Activated naive CD8-positive, alpha-beta T cell treated with anti-CD3 and anti-CD28 coated beads for 36 hours (primary cell): ENCODE measurements around the gene STMN3. TPM values are rescaled to one million over a fixed set of nuclear protein-coding genes. Genes with fewer than 3 reads are reported as not detected.
"Not testable (repeated sequence)": the region's sequence is repeated elsewhere in the genome, so short reads cannot be mapped to it uniquely, and the experiment has no call there.

Source experiments
- DNase-seq: peaks from one replicate; pipeline ENCODE4 v3.0.0; 2021
- H3K27ac Mint-ChIP-seq: one replicate; pipeline ENCODE4 v1.8.0; 2022; ENCODE audit warnings: mild to moderate bottlenecking, moderate library complexity, mixed read lengths
- H3K27me3 Mint-ChIP-seq: one replicate; pipeline ENCODE4 v1.8.0; 2022; ENCODE audit warnings: mild to moderate bottlenecking, mixed read lengths
- H3K36me3 Mint-ChIP-seq: one replicate; pipeline ENCODE4 v1.8.0; 2021; ENCODE audit warnings: mild to moderate bottlenecking, mixed read lengths
- H3K4me1 Mint-ChIP-seq: one replicate; pipeline ENCODE4 v1.8.0; 2021; ENCODE audit warnings: mixed read lengths
- H3K4me3 Mint-ChIP-seq: one replicate; pipeline ENCODE4 v1.8.0; 2022; ENCODE audit warnings: mild to moderate bottlenecking, moderate library complexity, mixed read lengths
- H3K9me3 Mint-ChIP-seq: one replicate; pipeline ENCODE4 v1.8.0; 2022; ENCODE audit warnings: mixed read lengths
- total RNA-seq, 2 experiments: library from RNA; stranded (reverse); gene quantifications; one replicate each; pipeline ENCODE4 v1.2.3, GENCODE V29; 2021

STMN3 gene
- total RNA-seq, 2 experiments from 2014 or later, result 10.2 to 11.7 TPM

DNA sequence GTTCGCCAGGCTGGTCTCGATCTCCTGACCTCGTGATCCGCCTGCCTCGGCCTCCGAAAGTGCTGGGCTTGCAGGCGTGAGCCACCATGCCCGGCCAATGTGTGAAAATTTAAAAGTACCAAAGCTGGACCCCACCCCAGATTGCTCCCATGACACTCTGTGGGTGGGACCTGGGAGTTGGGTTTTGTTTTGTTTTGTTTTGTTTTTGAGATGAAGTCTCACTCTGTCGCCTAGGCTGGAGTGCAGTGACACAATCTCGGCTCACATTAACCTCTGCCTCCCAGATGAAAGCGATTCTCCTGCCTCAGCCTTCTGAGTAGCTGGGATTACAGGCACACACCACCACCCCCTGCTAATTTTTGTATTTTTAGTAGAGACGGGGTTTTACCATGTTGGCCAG is 18.5 kb upstream of the STMN3 start:
- H3K27me3 Mint-ChIP-seq, DNase-seq, H3K9me3 Mint-ChIP-seq, H3K27ac Mint-ChIP-seq, H3K4me3 Mint-ChIP-seq, H3K4me1 Mint-ChIP-seq: not testable (repeated sequence)
- peaks cover 12% of the 10 kb centered on the region for H3K36me3 Mint-ChIP-seq

DNA sequence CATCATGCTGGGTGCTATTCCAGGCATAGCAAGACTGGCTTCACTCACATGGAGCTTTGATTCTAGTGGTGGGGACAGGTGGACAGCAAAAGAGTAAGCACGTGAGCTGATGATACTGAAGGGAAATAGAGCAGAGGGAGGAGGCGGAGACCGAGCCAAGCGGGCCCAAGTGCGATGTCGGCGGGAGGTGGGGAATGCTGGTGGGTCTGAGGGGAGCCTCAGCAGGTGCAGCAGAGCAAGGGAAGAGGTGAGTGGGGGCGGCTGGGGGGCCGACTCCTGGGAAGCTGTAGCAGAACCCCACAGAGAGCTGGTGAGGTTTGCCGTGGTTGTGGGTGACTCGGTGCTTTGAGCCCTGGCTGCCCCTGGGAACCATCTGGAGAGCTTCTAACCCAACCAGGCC is 15.1 kb upstream of the STMN3 start:
- Mint-ChIP-seq H3K9me3 (no peaks in the 10 kb centered on the region), H3K36me3 (peaks cover 12% of the 10 kb centered on the region), H3K27ac (no peak overlapping the region), H3K4me1 (no peaks in the 10 kb centered on the region), H3K4me3 (no peak overlapping the region), H3K27me3 (no peaks in the 10 kb centered on the region)
- no peak for DNase-seq

DNA sequence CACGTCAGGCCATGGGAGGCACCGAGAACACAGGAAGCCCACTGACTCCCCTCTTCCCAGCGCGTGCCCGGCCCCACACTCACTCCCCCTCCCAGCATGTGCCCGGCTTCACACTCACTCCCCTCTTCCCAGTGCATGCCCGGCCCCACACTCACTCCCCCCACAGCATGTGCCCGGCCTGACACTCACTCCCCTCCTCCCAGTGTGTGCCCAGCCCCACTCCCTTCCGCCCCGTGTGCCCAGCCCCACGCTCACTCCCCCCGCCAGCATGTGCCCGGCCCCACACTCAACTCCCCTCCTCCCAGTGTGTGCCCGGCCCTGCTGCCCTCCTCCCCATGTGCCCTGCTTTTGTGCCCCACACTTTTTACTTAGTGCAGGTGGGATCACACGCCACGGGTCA is 14.6 kb upstream of the STMN3 start:
- H3K27me3 Mint-ChIP-seq, result no peaks in the 10 kb centered on the region
- DNase-seq, result no peak
- no peak overlapping the region for H3K27ac Mint-ChIP-seq
- H3K4me1 Mint-ChIP-seq, result no peaks in the 10 kb centered on the region
- peaks cover 12% of the 10 kb centered on the region for H3K36me3 Mint-ChIP-seq
- H3K9me3 Mint-ChIP-seq, result no peaks in the 10 kb centered on the region
- no peak overlapping the region for H3K4me3 Mint-ChIP-seq

- DNase-seq, result no peak
- no peaks in the 10 kb centered on the region for H3K27me3 Mint-ChIP-seq
- no peak overlapping the region for H3K4me3 Mint-ChIP-seq
- H3K4me1 Mint-ChIP-seq, result no peaks in the 10 kb centered on the region
- H3K9me3 Mint-ChIP-seq, result no peaks in the 10 kb centered on the region
- peaks cover 15% of the 10 kb centered on the region for H3K36me3 Mint-ChIP-seq
- H3K27ac Mint-ChIP-seq, result no peak overlapping the region
Observed at GRCh38 chr20:63665708-63666107, 12.5 kb upstream of the STMN3 start.

GRCh38 chr20:63664861-63665594 is 11.8 kb upstream of the STMN3 start:
- Mint-ChIP-seq H3K27me3 (no peaks in the 10 kb centered on the region), H3K27ac (no peak overlapping the region), H3K4me3 (no peak overlapping the region)

GRCh38 chr20:63664143-63664851 is 11.1 kb upstream of the STMN3 start:
- H3K36me3 Mint-ChIP-seq, result peaks cover 16% of the 10 kb centered on the region
- peaks cover 5% of the 10 kb centered on the region for H3K4me1 Mint-ChIP-seq
- no peaks in the 10 kb centered on the region for H3K27me3 Mint-ChIP-seq
- H3K27ac Mint-ChIP-seq, result no peak overlapping the region
- no peak overlapping the region for H3K4me3 Mint-ChIP-seq
- H3K9me3 Mint-ChIP-seq, result no peaks in the 10 kb centered on the region
- no peak for DNase-seq

More at GRCh38 chr20:63664861-63665594, 11.8 kb upstream of the STMN3 start:
- no peaks in the 10 kb centered on the region for H3K4me1 Mint-ChIP-seq
- DNase-seq, result no peak
- H3K36me3 Mint-ChIP-seq, result peaks cover 13% of the 10 kb centered on the region
- no peaks in the 10 kb centered on the region for H3K9me3 Mint-ChIP-seq

- peaks cover 15% of the 10 kb centered on the region for H3K36me3 Mint-ChIP-seq
- H3K9me3 Mint-ChIP-seq, result no peaks in the 10 kb centered on the region
- no peak overlapping the region for H3K27ac Mint-ChIP-seq
- no peak for DNase-seq
- H3K4me1 Mint-ChIP-seq, result peaks cover 8% of the 10 kb centered on the region
- H3K27me3 Mint-ChIP-seq, result no peaks in the 10 kb centered on the region
- H3K4me3 Mint-ChIP-seq, result no peak overlapping the region
Observed at GRCh38 chr20:63663332-63664066, 10.3 kb upstream of the STMN3 start.

GRCh38 chr20:63662813-63663189 is 9.6 kb upstream of the STMN3 start:
- Mint-ChIP-seq H3K27ac (no peak overlapping the region), H3K27me3 (no peaks in the 10 kb centered on the region)

DNA sequence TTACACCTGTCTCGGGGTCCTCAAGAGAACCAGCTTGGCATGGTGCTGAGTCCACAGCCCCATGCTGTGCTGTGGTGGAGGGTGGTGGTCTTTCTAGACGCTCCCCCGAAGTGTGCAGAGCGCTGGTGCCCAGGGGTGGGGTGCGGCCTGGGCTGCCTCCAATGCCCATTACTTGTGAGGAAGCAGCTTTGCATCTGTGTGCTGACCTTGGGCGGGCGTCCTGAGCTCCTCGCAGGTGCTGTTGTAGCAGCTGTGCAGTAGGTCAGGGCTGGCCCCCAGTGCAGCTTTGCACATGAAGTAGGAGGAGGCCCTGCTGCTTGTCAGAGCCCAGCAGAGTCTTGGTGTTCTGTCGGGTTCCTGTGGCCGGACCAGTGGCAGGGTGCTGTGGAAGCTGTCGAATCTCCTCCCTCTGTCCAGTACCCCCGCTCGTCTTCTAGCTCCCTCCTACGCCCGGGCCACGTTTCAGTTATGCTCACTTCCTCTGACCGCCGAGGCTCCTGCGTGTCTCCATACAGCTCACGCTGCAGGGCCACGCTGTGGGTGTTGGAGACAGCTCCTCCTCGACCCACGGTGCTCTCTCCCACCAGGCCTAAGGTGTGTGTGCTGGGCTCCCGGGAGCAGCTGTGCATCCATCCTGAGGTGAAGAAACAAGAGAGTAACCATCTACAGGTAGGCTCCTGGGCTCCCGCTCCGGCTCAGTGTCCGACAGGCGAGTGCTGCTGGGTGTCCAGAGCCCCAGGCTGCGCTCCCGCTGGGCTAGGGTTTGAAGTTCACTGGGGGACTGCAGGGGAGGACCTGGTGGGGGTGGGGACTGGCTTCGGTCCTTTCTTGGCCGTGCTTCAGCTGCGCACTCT is 9.0 kb upstream of the STMN3 start:
- Mint-ChIP-seq H3K4me1 (peaks cover 10% of the 10 kb centered on the region), H3K9me3 (no peaks in the 10 kb centered on the region), H3K36me3 (peaks cover 11% of the 10 kb centered on the region), H3K4me3 (no peak overlapping the region), H3K27me3 (no peaks in the 10 kb centered on the region), H3K27ac (no peak overlapping the region)
- no peak for DNase-seq

More at GRCh38 chr20:63662813-63663189, 9.6 kb upstream of the STMN3 start:
- no peak overlapping the region for H3K4me3 Mint-ChIP-seq
- H3K9me3 Mint-ChIP-seq, result no peaks in the 10 kb centered on the region
- H3K4me1 Mint-ChIP-seq, result peaks cover 10% of the 10 kb centered on the region
- no peak for DNase-seq
- H3K36me3 Mint-ChIP-seq, result peaks cover 11% of the 10 kb centered on the region

- Mint-ChIP-seq H3K27ac (no peak overlapping the region), H3K4me3 (no peak overlapping the region), H3K27me3 (no peaks in the 10 kb centered on the region), H3K4me1 (peaks cover 14% of the 10 kb centered on the region), H3K36me3 (peaks cover 11% of the 10 kb centered on the region), H3K9me3 (no peaks in the 10 kb centered on the region)
- no peak for DNase-seq
Observed at GRCh38 chr20:63661108-63661507, 7.9 kb upstream of the STMN3 start.

GRCh38 chr20:63660622-63661021 is 7.4 kb upstream of the STMN3 start:
- no peaks in the 10 kb centered on the region for H3K27me3 Mint-ChIP-seq
- DNase-seq, result no peak

DNA sequence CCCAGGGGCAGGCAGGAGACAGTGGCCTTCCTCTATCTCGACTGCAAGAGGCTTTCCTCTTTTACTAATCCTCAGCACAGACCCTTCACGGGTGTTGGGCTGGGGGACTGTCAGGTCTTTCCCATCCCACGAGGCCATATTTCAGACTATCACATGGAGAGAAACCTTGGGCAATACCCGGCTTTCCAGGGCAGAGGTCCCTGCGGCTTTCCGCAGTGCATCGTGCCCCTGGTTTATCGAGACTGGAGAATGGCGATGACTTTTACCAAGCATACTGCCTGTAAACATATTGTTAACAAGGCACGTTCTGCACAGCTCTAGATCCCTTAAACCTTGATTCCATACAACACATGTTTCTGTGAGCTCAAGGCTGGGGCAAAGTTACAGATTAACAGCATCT is 7.0 kb upstream of the STMN3 start:
- Mint-ChIP-seq H3K4me3 (peak overlapping the region; percentile 91), H3K4me1 (peaks cover 14% of the 10 kb centered on the region), H3K36me3 (peaks cover 11% of the 10 kb centered on the region)
- H3K27me3 Mint-ChIP-seq, H3K9me3 Mint-ChIP-seq, DNase-seq, H3K27ac Mint-ChIP-seq: not testable (repeated sequence)

More at GRCh38 chr20:63660622-63661021, 7.4 kb upstream of the STMN3 start:
- no peak overlapping the region for H3K27ac Mint-ChIP-seq
- H3K9me3 Mint-ChIP-seq, result no peaks in the 10 kb centered on the region
- peaks cover 14% of the 10 kb centered on the region for H3K4me1 Mint-ChIP-seq
- no peak overlapping the region for H3K4me3 Mint-ChIP-seq
- peaks cover 11% of the 10 kb centered on the region for H3K36me3 Mint-ChIP-seq

DNA sequence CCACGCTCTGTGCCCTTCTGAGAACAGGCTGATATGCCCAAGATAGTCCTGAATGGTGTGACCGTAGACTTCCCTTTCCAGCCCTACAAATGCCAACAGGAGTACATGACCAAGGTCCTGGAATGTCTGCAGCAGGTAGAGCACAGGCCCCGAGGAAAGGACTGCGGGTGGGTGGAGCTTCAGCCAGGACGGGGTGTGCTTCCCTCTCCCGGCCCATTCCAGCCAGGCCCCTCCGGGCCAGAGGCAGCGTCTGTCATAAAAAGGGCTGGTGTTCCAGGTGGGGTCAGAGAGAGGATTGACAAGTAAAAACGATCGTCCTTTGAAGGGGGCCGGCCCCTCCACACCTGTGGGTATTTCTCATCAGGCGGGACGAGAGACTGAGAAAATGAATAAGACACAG is 6.1 kb upstream of the STMN3 start:
- Mint-ChIP-seq H3K4me3 (peak overlapping the region; percentile 91), H3K27me3 (no peaks in the 10 kb centered on the region), H3K9me3 (no peaks in the 10 kb centered on the region), H3K4me1 (peaks cover 19% of the 10 kb centered on the region), H3K27ac (no peak overlapping the region), H3K36me3 (peaks cover 9% of the 10 kb centered on the region)
- DNase-seq, result no peak

DNA sequence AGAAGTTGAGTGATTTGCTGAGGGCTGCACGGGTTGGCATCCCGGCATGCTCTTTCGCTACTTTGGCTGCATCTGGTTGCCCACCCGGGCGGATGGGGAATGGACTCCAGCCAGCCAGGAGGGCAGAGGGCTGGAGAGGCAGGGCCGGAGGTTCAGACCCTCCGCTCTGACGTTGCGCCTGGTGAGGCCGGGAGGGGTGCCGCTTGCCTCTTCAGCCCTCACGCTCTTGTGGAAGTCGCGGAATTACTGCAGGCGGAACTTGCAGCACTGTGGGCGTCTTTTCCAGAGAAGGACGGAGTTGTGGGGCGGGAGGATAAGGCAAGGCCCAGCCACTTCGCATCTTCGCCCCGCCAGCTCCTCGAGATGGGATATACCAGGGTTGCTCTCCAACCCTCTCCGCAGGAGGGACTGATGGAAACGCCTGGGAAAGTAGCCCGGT is 5.5 kb upstream of the STMN3 start:
- peak; percentile 29 for DNase-seq
- H3K27me3 Mint-ChIP-seq, result no peaks in the 10 kb centered on the region
- no peaks in the 10 kb centered on the region for H3K9me3 Mint-ChIP-seq
- H3K4me1 Mint-ChIP-seq, result peaks cover 26% of the 10 kb centered on the region
- H3K27ac Mint-ChIP-seq, result peak overlapping the region; percentile 92
- peaks cover 9% of the 10 kb centered on the region for H3K36me3 Mint-ChIP-seq
- H3K4me3 Mint-ChIP-seq, result peak overlapping the region; percentile 91
